ENCODE data around the gene HIPK1. TPM values are rescaled to one million over a fixed set of nuclear protein-coding genes. Genes with fewer than 3 reads are reported as not detected.

Gene HIPK1
- total RNA-seq, 1 donor from 2014 or later = 41.0 TPM

- TF ChIP-seq CTCF (IDR thresholded peaks at IDR 0.05; ENCODE audit: partially characterized antibody, unreplicated experiment) = no peak
- Mint-ChIP-seq H3K36me3 (ENCODE audit: unreplicated experiment) (peaks cover 8% of the 10 kb centered on the region), H3K9me3 (ENCODE audit: unreplicated experiment) (peaks cover 1% of the 10 kb centered on the region), H3K27me3 (ENCODE audit: unreplicated experiment) (peaks cover 2% of the 10 kb centered on the region), H3K4me1 (ENCODE audit: low read depth, unreplicated experiment) (no peaks in the 10 kb centered on the region), H3K4me3 (ENCODE audit: unreplicated experiment) (no peak overlapping the region), H3K27ac (ENCODE audit: unreplicated experiment) (no peak overlapping the region)
- no peak for DNase-seq
These were observed 13.4 kb downstream of the HIPK1 start for GRCh38 chr1:113942527-113942926.

GRCh38 chr1:113943028-113943811 is 14.1 kb downstream of the HIPK1 start:
- no peak for DNase-seq
- TF ChIP-seq CTCF (IDR thresholded peaks at IDR 0.05; ENCODE audit: partially characterized antibody, unreplicated experiment) = no peak
- Mint-ChIP-seq H3K27ac (ENCODE audit: unreplicated experiment) (no peak overlapping the region), H3K36me3 (ENCODE audit: unreplicated experiment) (peaks cover 8% of the 10 kb centered on the region), H3K9me3 (ENCODE audit: unreplicated experiment) (peaks cover 1% of the 10 kb centered on the region), H3K27me3 (ENCODE audit: unreplicated experiment) (peaks cover 2% of the 10 kb centered on the region), H3K4me3 (ENCODE audit: unreplicated experiment) (no peak overlapping the region), H3K4me1 (ENCODE audit: low read depth, unreplicated experiment) (no peaks in the 10 kb centered on the region)

- Mint-ChIP-seq H3K9me3 (ENCODE audit: unreplicated experiment) (peaks cover 1% of the 10 kb centered on the region), H3K27me3 (ENCODE audit: unreplicated experiment) (no peaks in the 10 kb centered on the region), H3K4me3 (ENCODE audit: unreplicated experiment) (no peak overlapping the region), H3K27ac (ENCODE audit: unreplicated experiment) (no peak overlapping the region), H3K36me3 (ENCODE audit: unreplicated experiment) (peaks cover 8% of the 10 kb centered on the region), H3K4me1 (ENCODE audit: low read depth, unreplicated experiment) (no peaks in the 10 kb centered on the region)
- no peak for TF ChIP-seq CTCF (IDR thresholded peaks at IDR 0.05; ENCODE audit: partially characterized antibody, unreplicated experiment)
- no peak for DNase-seq
These were observed 16.2 kb downstream of the HIPK1 start for GRCh38 chr1:113945329-113945728.

- DNase-seq = no peak
- no peaks in the 10 kb centered on the region for H3K27me3 Mint-ChIP-seq (ENCODE audit: unreplicated experiment)
These were observed 17.0 kb downstream of the HIPK1 start for GRCh38 chr1:113946112-113946511.

More at GRCh38 chr1:113946112-113946511, 17.0 kb downstream of the HIPK1 start:
- H3K36me3 Mint-ChIP-seq (ENCODE audit: unreplicated experiment) = peaks cover 8% of the 10 kb centered on the region
- H3K27ac Mint-ChIP-seq (ENCODE audit: unreplicated experiment) = no peak overlapping the region
- no peak for TF ChIP-seq CTCF (IDR thresholded peaks at IDR 0.05; ENCODE audit: partially characterized antibody, unreplicated experiment)
- no peak overlapping the region for H3K4me3 Mint-ChIP-seq (ENCODE audit: unreplicated experiment)
- peaks cover 1% of the 10 kb centered on the region for H3K9me3 Mint-ChIP-seq (ENCODE audit: unreplicated experiment)
- no peaks in the 10 kb centered on the region for H3K4me1 Mint-ChIP-seq (ENCODE audit: low read depth, unreplicated experiment)
